ENCODE measurements around the gene CDH4. TPM values are rescaled to one million over a fixed set of nuclear protein-coding genes. Genes with fewer than 3 reads are reported as not detected.

The CDH4 gene
- total RNA-seq, 1 donor from 2014 or later = 0.99 TPM

GRCh38 chr20:61957961-61958715 is 706.1 kb downstream of the CDH4 start:
- Mint-ChIP-seq H3K27me3 (ENCODE audit: low read depth) (peaks cover 5% of the 10 kb centered on the region), H3K4me3 (ENCODE audit: unreplicated experiment) (no peak overlapping the region), H3K36me3 (ENCODE audit: low read depth) (no peaks in the 10 kb centered on the region), H3K4me1 (ENCODE audit: low read depth) (peaks cover 28% of the 10 kb centered on the region), H3K9me3 (ENCODE audit: low read depth) (no peaks in the 10 kb centered on the region), H3K27ac (ENCODE audit: unreplicated experiment) (no peak overlapping the region)
- DNase-seq (ENCODE audit: low spot score) = no peak
- no peak for TF ChIP-seq CTCF (IDR thresholded peaks at IDR 0.05)

GRCh38 chr20:61958773-61959700 is 707.0 kb downstream of the CDH4 start:
- no peaks in the 10 kb centered on the region for H3K9me3 Mint-ChIP-seq (ENCODE audit: low read depth)
- no peak for TF ChIP-seq CTCF (IDR thresholded peaks at IDR 0.05)
- no peak overlapping the region for H3K27ac Mint-ChIP-seq (ENCODE audit: unreplicated experiment)
- H3K27me3 Mint-ChIP-seq (ENCODE audit: low read depth) = peaks cover 5% of the 10 kb centered on the region
- H3K4me3 Mint-ChIP-seq (ENCODE audit: unreplicated experiment) = no peak overlapping the region
- DNase-seq (ENCODE audit: low spot score) = peak; percentile 76
- no peaks in the 10 kb centered on the region for H3K36me3 Mint-ChIP-seq (ENCODE audit: low read depth)
- peaks cover 28% of the 10 kb centered on the region for H3K4me1 Mint-ChIP-seq (ENCODE audit: low read depth)

GRCh38 chr20:61960836-61961235 is 708.8 kb downstream of the CDH4 start:
- Mint-ChIP-seq H3K4me1 (ENCODE audit: low read depth) (peaks cover 15% of the 10 kb centered on the region), H3K36me3 (ENCODE audit: low read depth) (no peaks in the 10 kb centered on the region), H3K9me3 (ENCODE audit: low read depth) (no peaks in the 10 kb centered on the region), H3K27ac (ENCODE audit: unreplicated experiment) (no peak overlapping the region), H3K27me3 (ENCODE audit: low read depth) (no peaks in the 10 kb centered on the region), H3K4me3 (ENCODE audit: unreplicated experiment) (no peak overlapping the region)
- TF ChIP-seq CTCF (IDR thresholded peaks at IDR 0.05) = no peak
- DNase-seq (ENCODE audit: low spot score) = no peak

- Mint-ChIP-seq H3K36me3 (ENCODE audit: low read depth) (no peaks in the 10 kb centered on the region), H3K4me3 (ENCODE audit: unreplicated experiment) (no peak overlapping the region), H3K27ac (ENCODE audit: unreplicated experiment) (no peak overlapping the region), H3K9me3 (ENCODE audit: low read depth) (no peaks in the 10 kb centered on the region), H3K4me1 (ENCODE audit: low read depth) (no peaks in the 10 kb centered on the region), H3K27me3 (ENCODE audit: low read depth) (no peaks in the 10 kb centered on the region)
- TF ChIP-seq CTCF (IDR thresholded peaks at IDR 0.05) = no peak
- peak; percentile 56 for DNase-seq (ENCODE audit: low spot score)
These were observed 711.1 kb downstream of the CDH4 start for GRCh38 chr20:61963149-61963548.

- TF ChIP-seq CTCF (IDR thresholded peaks at IDR 0.05) = no peak
- no peak for DNase-seq (ENCODE audit: low spot score)
- no peaks in the 10 kb centered on the region for H3K27me3 Mint-ChIP-seq (ENCODE audit: low read depth)
- no peaks in the 10 kb centered on the region for H3K36me3 Mint-ChIP-seq (ENCODE audit: low read depth)
- no peak overlapping the region for H3K4me3 Mint-ChIP-seq (ENCODE audit: unreplicated experiment)
- no peaks in the 10 kb centered on the region for H3K4me1 Mint-ChIP-seq (ENCODE audit: low read depth)
- no peaks in the 10 kb centered on the region for H3K9me3 Mint-ChIP-seq (ENCODE audit: low read depth)
- H3K27ac Mint-ChIP-seq (ENCODE audit: unreplicated experiment) = no peak overlapping the region
These were observed 712.0 kb downstream of the CDH4 start for GRCh38 chr20:61963885-61964674.
